ENCODE data around the gene ZNF689. TPM values are rescaled to one million over a fixed set of nuclear protein-coding genes. Genes with fewer than 3 reads are reported as not detected.

ZNF689 gene
- total and polyA plus RNA-seq, 2 of the 13 experiments (the other 11 are each of a cell fraction or from before 2014, with no cell fraction given) = 9.7 to 19.5 TPM

- TF ChIP-seq, protein P1, sequence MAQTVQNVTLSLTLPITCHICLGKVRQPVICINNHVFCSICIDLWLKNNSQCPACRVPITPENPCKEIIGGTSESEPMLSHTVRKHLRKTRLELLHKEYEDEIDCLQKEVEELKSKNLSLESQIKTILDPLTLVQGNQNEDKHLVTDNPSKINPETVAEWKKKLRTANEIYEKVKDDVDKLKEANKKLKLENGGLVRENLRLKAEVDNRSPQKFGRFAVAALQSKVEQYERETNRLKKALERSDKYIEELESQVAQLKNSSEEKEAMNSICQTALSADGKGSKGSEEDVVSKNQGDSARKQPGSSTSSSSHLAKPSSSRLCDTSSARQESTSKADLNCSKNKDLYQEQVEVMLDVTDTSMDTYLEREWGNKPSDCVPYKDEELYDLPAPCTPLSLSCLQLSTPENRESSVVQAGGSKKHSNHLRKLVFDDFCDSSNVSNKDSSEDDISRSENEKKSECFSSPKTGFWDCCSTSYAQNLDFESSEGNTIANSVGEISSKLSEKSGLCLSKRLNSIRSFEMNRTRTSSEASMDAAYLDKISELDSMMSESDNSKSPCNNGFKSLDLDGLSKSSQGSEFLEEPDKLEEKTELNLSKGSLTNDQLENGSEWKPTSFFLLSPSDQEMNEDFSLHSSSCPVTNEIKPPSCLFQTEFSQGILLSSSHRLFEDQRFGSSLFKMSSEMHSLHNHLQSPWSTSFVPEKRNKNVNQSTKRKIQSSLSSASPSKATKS (CRISPR knock-in tag; IDR thresholded peaks at IDR 0.05) = 0 out of 2 replicates have a peak, but pooled peaks have one; percentile 4
- TF ChIP-seq ZFP36 (IDR thresholded peaks at IDR 0.05; ENCODE audit: borderline replicate concordance, low read depth, low read length, partially characterized antibody) (no peak), CCDC6 (CRISPR knock-in tag; IDR thresholded peaks at IDR 0.05) (no peak), ARHGAP35 (CRISPR knock-in tag; IDR thresholded peaks at IDR 0.05; ENCODE audit: borderline replicate concordance) (0 out of 2 replicates have a peak, but pooled peaks have one; percentile 83), U2AF1 (optimal IDR thresholded peaks at IDR 0.05; ENCODE audit: low read depth, low read length) (peak; percentile 21), ATRX (CRISPR knock-in tag; IDR thresholded peaks at IDR 0.05; ENCODE audit: borderline replicate concordance) (0 out of 2 replicates have a peak, but pooled peaks have one; percentile 35), HDAC1 (CRISPR knock-in tag; IDR thresholded peaks at IDR 0.05) (no peak), TBP (CRISPR knock-in tag; IDR thresholded peaks at IDR 0.05) (no peak), ATF7-NPFF (CRISPR knock-in tag; IDR thresholded peaks at IDR 0.05; ENCODE audit: low read depth) (0 out of 2 replicates have a peak, but pooled peaks have one; percentile 6), ARNT (IDR thresholded peaks at IDR 0.05) (no peak), ZNF331 (CRISPR knock-in tag; IDR thresholded peaks at IDR 0.05) (peak; percentile 44; the same call in 1 of the 2 replicates), ATF7 (IDR thresholded peaks at IDR 0.05) (no peak), ATF7 (CRISPR knock-in tag; IDR thresholded peaks at IDR 0.05) (no peak; the same call in 1 of the 2 replicates), THAP11 (CRISPR knock-in tag; IDR thresholded peaks at IDR 0.05) (no peak), PHF20 (CRISPR knock-in tag; IDR thresholded peaks at IDR 0.05) (no peak), E2F5 (CRISPR knock-in tag; conservative IDR thresholded peaks at IDR 0.05) (peak; percentile 65; the same call in 1 of the 2 replicates), ZNF569 (CRISPR knock-in tag; IDR thresholded peaks at IDR 0.05; ENCODE audit: borderline replicate concordance) (peak; percentile 96; the same call in 1 of the 2 replicates), HNRNPK (IDR thresholded peaks at IDR 0.05; ENCODE audit: low read depth, low read length, poor library complexity, severe bottlenecking) (peak; percentile 41), PITX1 (CRISPR knock-in tag; IDR thresholded peaks at IDR 0.05) (0 out of 2 replicates have a peak, but pooled peaks have one; percentile 13), SMAD1 (CRISPR knock-in tag; IDR thresholded peaks at IDR 0.05; ENCODE audit: borderline replicate concordance, low read depth) (no peak)
- TF ChIP-seq, protein P2, sequence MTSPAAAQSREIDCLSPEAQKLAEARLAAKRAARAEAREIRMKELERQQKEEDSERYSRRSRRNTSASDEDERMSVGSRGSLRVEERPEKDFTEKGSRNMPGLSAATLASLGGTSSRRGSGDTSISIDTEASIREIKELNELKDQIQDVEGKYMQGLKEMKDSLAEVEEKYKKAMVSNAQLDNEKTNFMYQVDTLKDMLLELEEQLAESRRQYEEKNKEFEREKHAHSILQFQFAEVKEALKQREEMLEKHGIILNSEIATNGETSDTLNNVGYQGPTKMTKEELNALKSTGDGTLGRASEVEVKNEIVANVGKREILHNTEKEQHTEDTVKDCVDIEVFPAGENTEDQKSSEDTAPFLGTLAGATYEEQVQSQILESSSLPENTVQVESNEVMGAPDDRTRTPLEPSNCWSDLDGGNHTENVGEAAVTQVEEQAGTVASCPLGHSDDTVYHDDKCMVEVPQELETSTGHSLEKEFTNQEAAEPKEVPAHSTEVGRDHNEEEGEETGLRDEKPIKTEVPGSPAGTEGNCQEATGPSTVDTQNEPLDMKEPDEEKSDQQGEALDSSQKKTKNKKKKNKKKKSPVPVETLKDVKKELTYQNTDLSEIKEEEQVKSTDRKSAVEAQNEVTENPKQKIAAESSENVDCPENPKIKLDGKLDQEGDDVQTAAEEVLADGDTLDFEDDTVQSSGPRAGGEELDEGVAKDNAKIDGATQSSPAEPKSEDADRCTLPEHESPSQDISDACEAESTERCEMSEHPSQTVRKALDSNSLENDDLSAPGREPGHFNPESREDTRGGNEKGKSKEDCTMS (CRISPR knock-in tag; conservative IDR thresholded peaks at IDR 0.05) = no peak
- TF ChIP-seq, protein P3, sequence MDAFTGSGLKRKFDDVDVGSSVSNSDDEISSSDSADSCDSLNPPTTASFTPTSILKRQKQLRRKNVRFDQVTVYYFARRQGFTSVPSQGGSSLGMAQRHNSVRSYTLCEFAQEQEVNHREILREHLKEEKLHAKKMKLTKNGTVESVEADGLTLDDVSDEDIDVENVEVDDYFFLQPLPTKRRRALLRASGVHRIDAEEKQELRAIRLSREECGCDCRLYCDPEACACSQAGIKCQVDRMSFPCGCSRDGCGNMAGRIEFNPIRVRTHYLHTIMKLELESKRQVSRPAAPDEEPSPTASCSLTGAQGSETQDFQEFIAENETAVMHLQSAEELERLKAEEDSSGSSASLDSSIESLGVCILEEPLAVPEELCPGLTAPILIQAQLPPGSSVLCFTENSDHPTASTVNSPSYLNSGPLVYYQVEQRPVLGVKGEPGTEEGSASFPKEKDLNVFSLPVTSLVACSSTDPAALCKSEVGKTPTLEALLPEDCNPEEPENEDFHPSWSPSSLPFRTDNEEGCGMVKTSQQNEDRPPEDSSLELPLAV (CRISPR knock-in tag; conservative IDR thresholded peaks at IDR 0.05; ENCODE audit: low read depth) = peak; percentile 43; the same call in 1 of the 2 replicates
These were observed 925 bp downstream of the ZNF689 start (continued) for GRCh38 chr16:30609002-30609925.

All from HepG2 (cell line).